Uterus (tissue), 4 donors: ENCODE measurements around the gene ARL10. TPM values are rescaled to one million over a fixed set of nuclear protein-coding genes. Genes with fewer than 3 reads are reported as not detected.

Experiments used
- DNase-seq, 2 donors: peaks; one replicate each; pipeline ENCODE4 v3.0.0-alpha.2; 2019 to 2020
- H3K27ac ChIP-seq, 2 donors: fragments of 200-600 bp; sonication (generic); 1 replicate in 1 of 2; 2 replicates in 1 of 2; pipeline ENCODE4 v1.5.1; 2016 to 2018
- H3K27me3 ChIP-seq, 2 donors: fragments of 200-600 bp; sonication (generic); one replicate each; pipeline ENCODE4 v1.5.1; 2018 to 2019; ENCODE audit warnings: control low read depth in 1 of 2
- H3K36me3 ChIP-seq, 2 donors: fragments of 200-600 bp; sonication (generic); one replicate each; pipeline ENCODE4 v1.5.1; 2019; ENCODE audit warnings: control low read depth in 1 of 2
- H3K4me1 ChIP-seq, 2 donors: fragments of 200-600 bp; sonication (generic); one replicate each; pipeline ENCODE4 v1.5.1; 2018 to 2019; ENCODE audit warnings: control low read depth in 1 of 2
- H3K4me3 ChIP-seq, 2 donors: fragments of 200-600 bp; sonication (generic); 1 replicate in 1 of 2; 2 replicates in 1 of 2; pipeline ENCODE4 v1.5.1; 2018 to 2019; ENCODE audit warnings: mild to moderate bottlenecking in 1 of 2
- H3K9me3 ChIP-seq, 2 donors: fragments of 200-600 bp; sonication (generic); one replicate each; pipeline ENCODE4 v1.5.1; 2019; ENCODE audit warnings: control low read depth in 1 of 2
- POLR2A ChIP-seq, 2 donors: fragments of 450-650 bp; IDR thresholded peaks; one replicate each; pipeline ENCODE4 v1.6.1; 2016; ENCODE audit warnings: antibody characterized with exemption in 2 of 2, mild to moderate bottlenecking in 1 of 2, moderate library complexity in 1 of 2
- intact Hi-C: fragments of 100-400 bp; cut with DNase I; formaldehyde crosslinking; loops from one replicate; pipeline ENCODE4 v1.15.1; 2023; ENCODE audit warnings: low total_unique reads
- total RNA-seq, 4 donors: library from RNA; depleted of rRNA in 3 of 4; stranded (reverse); fragments of >200 nt in 3 of 4; gene quantifications; one replicate each; pipeline versions ENCODE4 v1.1.0 to v1.2.4, GENCODE V29; 2014 to 2023
- TF ChIP-seq, protein P1 (sequence below), 4 experiments: fragments of 200-600 bp in 2 of 4; fragments of 450-650 bp in 2 of 4; sonication (generic) in 2 of 4; IDR thresholded peaks; one replicate each; pipeline ENCODE4 v1.5.1; 2016 to 2019; ENCODE audit warnings: antibody characterized with exemption in 4 of 4, mild to moderate bottlenecking in 2 of 4, moderate library complexity in 1 of 4
- donor health status: DM: yes; HTN: yes; CAD: no.

The ARL10 gene
- total RNA-seq, 4 donors from 2014 or later, result 4.1 to 21.2 (median 9.6) TPM

DNA sequence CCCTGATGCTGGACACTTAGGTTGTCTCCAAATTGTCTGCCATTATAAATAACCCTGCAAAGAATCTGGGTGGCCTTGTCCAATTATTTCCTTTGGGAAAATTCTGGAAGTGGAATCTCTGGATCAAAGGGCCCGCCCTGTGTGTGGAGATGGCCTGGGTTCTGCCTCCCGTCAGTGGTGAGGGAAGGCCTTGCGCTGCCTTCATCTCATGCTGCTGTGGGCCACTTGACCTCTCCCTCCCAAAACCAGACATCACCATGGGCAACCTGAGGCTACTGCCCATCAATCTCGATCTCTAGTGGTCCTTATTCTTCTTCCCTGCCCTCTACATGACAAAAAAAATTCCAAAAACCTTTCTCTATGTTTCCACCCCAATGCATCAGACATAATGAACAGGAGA, 44.5 kb downstream of the ARL10 start:
- TF ChIP-seq POLR2A (IDR thresholded peaks at IDR 0.05), result no peak
- TF ChIP-seq, protein P1, sequence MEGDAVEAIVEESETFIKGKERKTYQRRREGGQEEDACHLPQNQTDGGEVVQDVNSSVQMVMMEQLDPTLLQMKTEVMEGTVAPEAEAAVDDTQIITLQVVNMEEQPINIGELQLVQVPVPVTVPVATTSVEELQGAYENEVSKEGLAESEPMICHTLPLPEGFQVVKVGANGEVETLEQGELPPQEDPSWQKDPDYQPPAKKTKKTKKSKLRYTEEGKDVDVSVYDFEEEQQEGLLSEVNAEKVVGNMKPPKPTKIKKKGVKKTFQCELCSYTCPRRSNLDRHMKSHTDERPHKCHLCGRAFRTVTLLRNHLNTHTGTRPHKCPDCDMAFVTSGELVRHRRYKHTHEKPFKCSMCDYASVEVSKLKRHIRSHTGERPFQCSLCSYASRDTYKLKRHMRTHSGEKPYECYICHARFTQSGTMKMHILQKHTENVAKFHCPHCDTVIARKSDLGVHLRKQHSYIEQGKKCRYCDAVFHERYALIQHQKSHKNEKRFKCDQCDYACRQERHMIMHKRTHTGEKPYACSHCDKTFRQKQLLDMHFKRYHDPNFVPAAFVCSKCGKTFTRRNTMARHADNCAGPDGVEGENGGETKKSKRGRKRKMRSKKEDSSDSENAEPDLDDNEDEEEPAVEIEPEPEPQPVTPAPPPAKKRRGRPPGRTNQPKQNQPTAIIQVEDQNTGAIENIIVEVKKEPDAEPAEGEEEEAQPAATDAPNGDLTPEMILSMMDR (IDR thresholded peaks at IDR 0.05), result no peak
- Histone ChIP-seq H3K36me3 (no peaks in the 10 kb centered on the region), H3K9me3 (no peaks in the 10 kb centered on the region), H3K27ac (no peak overlapping the region), H3K4me3 (no peak overlapping the region), H3K4me1 (peaks cover 0 to 2% of the 10 kb centered on the region in 2 donors), H3K27me3 (no peaks in the 10 kb centered on the region)
- DNase-seq, result no peak
- intact Hi-C loops, result no loop called here

DNA sequence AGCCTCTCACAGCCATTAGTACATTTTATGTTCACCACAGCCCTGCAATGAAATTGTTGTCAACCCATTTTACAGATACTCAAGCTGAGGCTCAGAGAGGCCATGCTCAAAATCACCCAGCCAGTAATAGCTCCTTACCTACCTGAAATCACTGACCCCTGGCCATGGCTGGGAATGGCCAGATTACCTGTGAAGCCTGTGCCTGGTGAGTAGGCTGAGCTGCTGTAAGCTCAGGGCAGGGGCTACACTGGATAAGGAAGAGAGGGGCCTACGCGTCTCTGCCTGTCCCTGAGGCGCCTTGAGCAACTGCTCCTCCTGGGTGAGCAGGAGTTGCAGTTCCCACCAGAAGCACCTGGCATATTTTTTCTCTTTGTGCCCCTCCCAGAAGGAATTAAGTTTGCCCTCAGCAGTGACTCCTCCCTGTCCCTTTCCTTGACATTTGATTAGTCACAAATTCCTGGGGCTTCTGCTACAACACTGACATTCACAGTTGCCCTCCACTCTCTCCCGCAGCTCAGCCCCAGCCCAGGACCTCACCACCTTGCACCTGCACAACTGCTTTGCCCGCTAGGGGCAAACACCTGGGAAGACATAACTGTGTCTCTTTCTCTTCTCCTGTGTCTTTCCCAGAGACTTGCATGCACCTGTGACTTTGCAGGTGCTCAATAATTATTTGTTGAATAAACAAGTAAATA, 45.3 kb downstream of the ARL10 start:
- intact Hi-C loops, result no loop called here
- TF ChIP-seq POLR2A (IDR thresholded peaks at IDR 0.05), result no peak
- TF ChIP-seq, protein P1 (IDR thresholded peaks at IDR 0.05), result no peak
- Histone ChIP-seq H3K36me3 (no peaks in the 10 kb centered on the region), H3K27ac (no peak overlapping the region), H3K9me3 (no peaks in the 10 kb centered on the region), H3K4me3 (no peak overlapping the region), H3K27me3 (no peaks in the 10 kb centered on the region), H3K4me1 (peaks cover 0 to 6% of the 10 kb centered on the region in 2 donors)
- DNase-seq, result no peak

DNA sequence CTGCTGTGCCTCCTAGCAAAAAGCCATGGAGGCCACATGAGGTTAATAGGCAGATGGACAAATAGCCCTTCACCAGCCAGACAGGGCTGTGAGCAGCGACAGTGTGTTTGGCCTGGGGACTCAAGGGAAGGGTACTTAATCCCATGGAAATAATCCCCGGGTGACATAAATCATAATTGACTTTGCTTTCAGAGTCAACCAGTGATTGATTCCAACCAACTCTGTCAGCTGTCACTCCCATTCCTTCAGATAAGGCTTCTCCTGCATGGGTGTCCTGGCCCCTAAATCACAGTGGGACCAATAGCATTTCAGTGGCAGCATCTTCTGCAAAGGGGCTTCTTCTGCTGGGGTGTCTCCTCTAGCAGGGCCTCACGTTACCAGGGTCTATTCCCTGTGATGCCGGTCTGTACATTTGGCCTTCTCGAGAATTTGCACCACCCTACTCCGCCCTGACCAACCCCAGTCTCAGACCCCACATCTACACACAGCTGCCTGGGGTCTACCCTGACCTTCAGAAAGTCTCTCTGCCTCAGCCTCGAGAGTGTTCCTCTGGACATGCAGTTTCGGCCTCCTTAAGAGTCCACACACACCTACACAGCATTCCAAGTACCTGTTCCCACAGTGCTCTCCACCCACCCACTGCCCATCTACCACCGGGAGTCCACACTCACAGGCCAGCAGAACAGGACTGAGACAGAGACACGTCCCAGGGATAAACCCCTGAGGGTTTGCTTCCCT, 47.4 kb downstream of the ARL10 start:
- H3K27ac ChIP-seq, result no peak overlapping the region

DNA sequence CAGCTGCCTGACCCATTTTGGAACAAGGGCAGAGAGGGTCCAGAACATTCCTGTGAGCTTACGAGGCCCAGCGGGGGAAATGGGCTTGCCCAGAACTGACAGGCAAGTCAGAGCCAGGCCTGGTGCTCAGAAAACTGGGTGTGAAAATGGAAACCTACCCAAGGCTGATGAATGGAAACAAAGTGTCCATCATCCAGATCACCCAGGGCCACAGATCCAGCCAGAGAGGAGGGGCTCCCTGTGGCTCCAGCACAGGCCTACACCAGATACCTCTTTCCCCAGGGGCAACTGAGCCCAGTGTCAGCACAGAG, 47.9 kb downstream of the ARL10 start:
- Histone ChIP-seq H3K4me1 (peaks cover 3 to 10% of the 10 kb centered on the region in 2 donors), H3K4me3 (no peak overlapping the region), H3K27ac (peak overlapping the region in 1 of 2 donors; percentile 34), H3K27me3 (no peaks in the 10 kb centered on the region), H3K9me3 (no peaks in the 10 kb centered on the region), H3K36me3 (no peaks in the 10 kb centered on the region)
- TF ChIP-seq POLR2A (IDR thresholded peaks at IDR 0.05), result no peak
- TF ChIP-seq, protein P1 (IDR thresholded peaks at IDR 0.05), result no peak
- intact Hi-C loops, result no loop called here
- no peak for DNase-seq

More for the DNA sequence above, 47.4 kb downstream of the ARL10 start:
- Histone ChIP-seq H3K27me3 (no peaks in the 10 kb centered on the region), H3K9me3 (no peaks in the 10 kb centered on the region), H3K36me3 (no peaks in the 10 kb centered on the region), H3K4me1 (peaks cover 3 to 10% of the 10 kb centered on the region in 2 donors), H3K4me3 (no peak overlapping the region)
- intact Hi-C loops, result no loop called here
- DNase-seq, result no peak
- TF ChIP-seq, protein P1 (IDR thresholded peaks at IDR 0.05), result no peak
- TF ChIP-seq POLR2A (IDR thresholded peaks at IDR 0.05), result no peak

DNA sequence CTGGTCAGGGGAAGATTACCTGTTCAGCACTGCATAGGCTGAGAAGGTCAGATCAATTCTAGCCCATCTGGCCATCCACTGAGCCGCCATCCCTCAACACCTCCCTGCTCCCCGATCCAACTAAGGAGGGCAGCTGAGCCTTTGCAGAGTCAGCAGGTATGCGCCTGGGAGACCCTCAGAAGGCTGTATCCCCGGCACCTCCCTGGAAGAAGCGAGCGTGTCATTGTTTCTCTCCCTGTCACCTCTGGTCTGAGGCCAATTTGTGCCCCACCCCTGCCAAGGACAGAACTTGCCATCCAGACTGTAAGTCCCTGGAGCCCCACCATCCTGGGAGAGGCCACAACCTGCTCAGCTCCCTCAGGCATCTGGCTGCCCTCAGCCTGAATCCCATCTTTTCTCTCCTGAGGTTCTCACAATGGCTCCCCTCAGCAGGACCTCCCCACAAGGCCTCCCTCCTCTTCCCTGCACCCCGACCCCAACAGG, 48.5 kb downstream of the ARL10 start:
- peaks cover 3 to 10% of the 10 kb centered on the region in 2 donors for H3K4me1 ChIP-seq
- intact Hi-C loops, result no loop called here
- no peaks in the 10 kb centered on the region for H3K9me3 ChIP-seq
- H3K27ac ChIP-seq, result peak overlapping the region in 1 of 2 donors; percentile 34
- H3K27me3 ChIP-seq, result no peaks in the 10 kb centered on the region
- DNase-seq, result no peak
- H3K4me3 ChIP-seq, result no peak overlapping the region
- no peak for TF ChIP-seq POLR2A (IDR thresholded peaks at IDR 0.05)
- TF ChIP-seq, protein P1 (IDR thresholded peaks at IDR 0.05), result no peak
- H3K36me3 ChIP-seq, result no peaks in the 10 kb centered on the region
